ENCODE data around the gene TTC7B.

The TTC7B gene

GRCh38 chr14:90703841-90704737, 112.1 kb downstream of the TTC7B start:
- DNase-seq (ENCODE audit: low spot score): no peak

DNA sequence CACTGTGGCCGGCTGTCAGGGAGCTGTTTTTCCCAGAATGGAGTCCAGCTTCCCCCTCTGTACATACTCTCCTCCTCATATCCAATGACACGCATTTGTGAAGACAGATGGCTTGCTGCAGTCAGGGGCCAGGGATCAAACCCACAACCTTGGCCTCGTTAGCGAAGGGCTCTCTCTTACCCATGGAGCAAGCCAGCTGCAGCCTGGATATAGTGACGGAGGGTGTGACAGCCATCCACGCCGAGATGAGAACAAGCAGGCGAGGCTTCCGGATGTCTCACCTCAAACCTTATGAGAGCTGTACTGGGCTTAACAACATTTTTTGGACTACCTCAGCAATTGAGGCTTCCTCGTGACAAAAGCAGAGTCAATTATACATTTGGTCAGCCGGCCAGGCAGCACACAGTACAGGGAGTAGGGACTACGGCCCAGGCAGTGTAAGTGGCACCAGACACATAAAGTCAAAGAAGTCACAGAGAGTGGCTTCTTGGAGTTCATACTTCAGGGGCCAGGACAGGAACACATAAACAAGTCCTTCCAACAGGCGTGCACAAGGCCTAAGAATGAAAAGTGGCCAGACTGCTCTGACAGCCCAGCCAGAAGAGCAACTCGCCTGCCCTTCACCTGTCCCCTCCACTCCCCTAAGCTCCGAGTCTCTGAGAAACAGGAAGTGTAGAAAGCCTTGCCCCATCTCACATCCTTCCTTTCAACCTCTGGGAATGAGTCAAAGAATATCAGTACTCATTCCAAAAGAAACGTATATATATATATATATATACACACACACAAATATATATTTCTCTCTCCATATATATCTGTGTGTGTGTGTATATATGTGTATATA, 115.1 kb downstream of the TTC7B start:
- DNase-seq (ENCODE audit: low spot score): no peak

DNA sequence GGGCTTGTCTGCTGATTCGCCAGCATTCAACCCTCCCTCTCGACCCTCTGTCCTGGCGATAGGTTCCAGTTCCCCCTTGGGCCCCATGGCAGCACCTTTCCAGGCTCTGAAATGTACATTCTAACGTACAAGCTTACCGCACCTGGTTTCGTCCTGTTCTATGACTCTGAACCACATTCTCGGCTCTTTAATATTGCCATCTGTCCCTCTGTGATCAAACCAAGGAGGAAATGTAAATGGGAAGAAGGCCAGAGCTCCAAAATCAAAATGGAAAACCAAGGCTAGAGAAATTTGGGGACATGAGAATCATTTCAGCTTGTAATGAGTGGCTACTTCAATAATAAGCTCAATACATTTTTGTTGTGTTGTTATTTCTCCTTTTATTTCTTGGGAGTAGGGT, 117.2 kb downstream of the TTC7B start:
- DNase-seq (ENCODE audit: low spot score): no peak

DNA sequence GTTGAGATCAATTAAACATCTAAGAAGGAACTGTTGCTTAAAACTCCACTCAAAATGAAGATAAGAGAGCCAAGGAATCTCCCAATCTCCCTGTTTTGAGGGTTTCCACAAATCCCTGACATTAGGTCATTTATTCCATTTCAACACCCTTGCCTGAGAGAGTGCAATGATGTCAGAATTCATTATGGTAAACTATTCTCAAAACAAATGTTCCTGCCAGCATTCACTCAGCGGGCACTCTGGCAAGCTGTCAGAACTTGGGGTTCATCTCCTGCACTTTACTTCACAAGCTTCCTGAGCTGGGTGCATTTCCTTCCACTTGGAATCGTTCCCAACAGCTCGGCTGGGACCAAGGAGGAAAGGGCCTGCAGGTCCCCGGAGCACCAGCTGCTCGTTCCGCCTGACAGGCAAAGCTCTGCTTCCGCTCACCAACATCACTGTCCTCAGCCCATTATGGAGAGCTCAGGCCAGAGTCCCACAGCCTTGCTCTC, 117.8 kb downstream of the TTC7B start:
- peak; percentile 33 for DNase-seq (ENCODE audit: low spot score)

DNA sequence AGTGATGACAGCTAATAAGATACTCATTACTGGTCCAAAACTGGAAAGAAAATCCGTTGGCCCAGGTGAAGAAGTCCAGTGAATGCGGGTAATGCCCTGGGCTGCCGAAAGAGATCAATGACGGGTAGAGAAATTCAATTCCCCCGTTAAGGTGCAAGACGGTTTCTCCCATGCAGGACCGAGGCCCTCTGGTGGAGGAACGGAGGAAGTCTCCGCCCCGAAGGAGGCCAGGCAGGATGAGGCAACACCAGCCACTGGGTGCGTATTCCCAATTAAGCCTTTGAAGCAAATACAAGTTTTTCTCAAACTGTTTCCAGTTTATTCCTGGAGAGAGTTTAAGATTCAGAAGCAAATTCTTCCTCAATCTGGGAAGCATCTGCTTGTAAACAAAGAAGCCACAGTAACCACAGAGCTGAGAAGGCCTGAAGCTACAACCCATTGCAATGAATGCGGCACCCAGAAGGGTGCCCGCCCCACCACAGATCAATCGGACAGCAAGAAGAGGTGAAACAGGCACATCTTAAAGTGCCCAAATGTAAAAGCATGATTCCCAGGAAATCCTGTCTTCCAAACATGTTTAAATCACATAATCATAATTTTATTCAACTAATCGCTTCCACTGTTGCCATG, 118.5 kb downstream of the TTC7B start:
- peak; percentile 86 for DNase-seq (ENCODE audit: low spot score)

- DNase-seq (ENCODE audit: low spot score): no peak
Measured at GRCh38 chr14:90697132-90697531, 119.1 kb downstream of the TTC7B start.

DNA sequence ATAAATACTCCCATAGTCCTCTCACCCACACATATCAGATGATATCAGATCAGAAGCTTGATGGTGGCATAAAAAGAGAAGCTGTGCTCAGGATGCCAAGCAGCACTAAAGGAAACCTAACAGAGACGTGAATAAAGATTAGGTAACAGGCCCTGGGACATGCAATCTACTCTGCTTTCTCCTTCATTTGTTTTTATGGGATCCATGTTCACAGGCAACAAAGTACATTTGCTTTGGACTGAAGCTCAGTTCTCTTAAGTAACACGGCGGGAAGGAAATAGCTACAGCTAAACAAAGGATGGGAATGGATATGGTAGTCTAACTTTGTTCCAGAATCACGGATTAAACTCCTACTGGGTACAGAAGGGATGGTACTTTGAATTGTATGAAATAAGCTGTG, 119.5 kb downstream of the TTC7B start:
- DNase-seq (ENCODE audit: low spot score): no peak

DNA sequence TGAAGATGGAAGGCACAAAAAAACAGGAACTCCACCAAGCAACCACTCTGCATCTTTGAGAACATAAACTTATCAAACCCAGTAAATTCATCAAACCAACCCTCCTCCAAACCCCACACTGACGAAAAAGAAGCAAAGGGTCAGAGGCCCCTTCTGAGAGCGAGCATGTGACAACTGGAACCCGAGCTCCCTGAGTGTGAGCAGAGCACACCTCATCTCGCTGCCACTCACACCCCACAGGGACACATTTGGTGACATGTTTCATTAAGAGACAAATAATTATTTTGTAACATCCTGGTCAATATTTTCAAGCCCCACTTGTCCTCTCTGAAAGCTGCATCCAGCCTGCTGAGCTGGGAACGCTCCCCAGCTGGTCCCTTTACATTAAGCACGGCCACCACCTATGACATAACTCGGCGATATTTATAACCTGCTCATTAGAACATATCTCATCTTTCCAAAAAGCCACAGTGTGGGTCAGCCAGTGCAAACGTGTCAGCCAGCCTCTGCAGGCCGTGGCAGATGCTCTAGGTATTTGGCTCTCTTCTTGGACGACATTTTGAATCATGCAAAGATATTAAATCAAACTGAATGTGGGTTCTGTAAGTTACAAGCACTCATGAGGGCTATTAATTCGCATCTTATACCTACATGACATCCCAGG, 120.1 kb downstream of the TTC7B start:
- no peak for DNase-seq (ENCODE audit: low spot score)

- DNase-seq (ENCODE audit: low spot score): no peak
Measured at GRCh38 chr14:90693413-90693812, 122.8 kb downstream of the TTC7B start.

DNA sequence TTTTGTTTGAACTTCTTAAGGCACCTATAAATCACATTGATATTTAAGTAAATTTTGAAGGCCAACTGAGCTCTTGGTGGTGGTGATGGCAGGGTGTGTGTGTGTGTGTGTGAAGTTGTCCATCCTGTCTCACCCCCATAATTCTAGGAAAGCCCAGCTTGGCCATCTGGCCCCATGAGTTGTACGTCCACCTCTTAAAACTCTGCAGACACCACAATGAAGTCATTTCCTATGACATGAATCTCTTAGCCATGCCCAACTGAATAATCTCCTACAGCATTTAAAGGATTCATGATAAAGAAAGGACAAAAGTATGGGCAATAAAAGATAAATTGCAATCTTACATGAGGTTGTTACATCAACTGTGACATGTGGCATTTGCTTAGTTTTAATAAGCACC, 123.4 kb downstream of the TTC7B start:
- DNase-seq (ENCODE audit: low spot score): no peak

GRCh38 chr14:90692061-90692460, 124.2 kb downstream of the TTC7B start:
- no peak for DNase-seq (ENCODE audit: low spot score)

- no peak for DNase-seq (ENCODE audit: low spot score)
Measured at GRCh38 chr14:90691627-90692026, 124.6 kb downstream of the TTC7B start.

GRCh38 chr14:90687680-90688079, 128.6 kb downstream of the TTC7B start:
- DNase-seq (ENCODE audit: low spot score): no peak

- DNase-seq (ENCODE audit: low spot score): no peak
Measured at GRCh38 chr14:90682615-90683014, 133.6 kb downstream of the TTC7B start.

- no peak for DNase-seq (ENCODE audit: low spot score)
Measured at GRCh38 chr14:90681929-90682328, 134.3 kb downstream of the TTC7B start.

DNA sequence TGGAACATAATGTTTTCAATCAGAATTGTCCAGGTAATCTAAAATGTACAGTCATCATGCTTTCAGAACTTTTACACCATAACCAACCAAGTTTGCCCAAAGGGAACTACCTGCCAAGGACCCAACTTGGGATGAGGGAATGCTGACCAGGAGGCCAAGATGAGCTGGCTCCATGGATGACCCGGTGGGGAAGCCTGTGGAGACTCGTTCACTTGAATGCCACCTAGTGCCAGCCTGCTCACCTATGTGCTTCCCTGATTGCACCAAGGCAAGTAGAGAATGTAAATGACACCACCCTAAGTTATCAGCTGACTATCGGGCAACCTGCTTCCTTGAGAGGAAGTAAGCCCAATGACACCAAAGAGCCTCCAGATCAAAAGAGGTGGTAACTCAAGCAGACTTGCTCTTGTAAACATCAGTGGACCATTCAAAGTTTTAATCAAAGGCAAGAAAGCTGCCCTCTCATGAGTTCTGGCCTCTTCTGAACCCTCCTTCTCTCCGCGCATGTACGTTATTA, 137.3 kb downstream of the TTC7B start:
- DNase-seq (ENCODE audit: low spot score): no peak

GRCh38 chr14:90678420-90678819, 137.8 kb downstream of the TTC7B start:
- DNase-seq (ENCODE audit: low spot score): peak; percentile 25

DNA sequence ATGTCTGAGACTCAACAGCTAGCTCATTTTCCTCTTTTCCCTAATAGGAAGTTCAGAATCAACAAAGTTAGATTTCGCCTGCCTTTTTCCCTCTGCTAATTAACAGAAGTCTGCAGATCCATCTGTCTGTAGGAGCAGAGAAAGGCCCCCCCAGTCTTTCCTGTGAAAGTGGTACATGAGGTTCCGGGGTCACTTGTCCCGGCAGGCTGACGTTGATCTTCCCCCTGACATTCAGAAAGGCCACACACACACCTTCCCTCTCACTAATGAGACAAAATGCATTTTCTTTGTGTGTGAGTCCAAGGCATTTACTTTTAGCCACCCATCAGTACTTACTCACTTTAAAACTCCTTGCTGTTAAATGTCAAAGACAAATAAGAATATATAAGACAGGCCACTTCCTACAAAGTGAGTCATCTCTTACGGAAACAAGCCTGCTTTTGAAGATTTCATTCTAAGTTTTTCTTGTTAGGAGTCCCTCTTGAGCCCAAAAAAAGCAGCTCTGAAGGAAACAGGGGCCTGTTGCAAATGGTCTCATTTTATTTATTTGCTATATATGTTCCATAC, 138.7 kb downstream of the TTC7B start:
- DNase-seq (ENCODE audit: low spot score): peak; percentile 38

- DNase-seq (ENCODE audit: low spot score): peak; percentile 24
Measured at GRCh38 chr14:90676912-90677311, 139.3 kb downstream of the TTC7B start.

DNA sequence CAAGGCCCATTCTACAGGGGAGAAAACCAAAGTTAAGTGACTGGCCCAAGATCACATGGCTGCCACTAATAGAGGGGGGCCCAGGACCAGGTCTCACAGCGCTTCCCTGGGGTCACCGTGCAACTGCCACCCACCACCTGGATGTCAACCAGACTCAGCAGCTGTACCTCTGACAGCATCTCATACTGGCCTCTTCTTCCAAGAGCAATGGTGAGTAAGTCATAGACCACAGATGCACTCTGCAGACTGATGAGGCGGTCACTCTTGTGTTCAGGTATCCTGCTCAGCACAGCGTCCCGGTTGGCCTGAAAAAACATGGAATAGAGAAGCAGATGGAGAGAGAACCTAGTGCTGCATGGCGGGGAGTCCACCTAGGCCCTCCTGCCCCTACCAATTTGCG, 139.9 kb downstream of the TTC7B start:
- DNase-seq (ENCODE audit: low spot score): no peak

GRCh38 chr14:90675399-90675798, 140.8 kb downstream of the TTC7B start:
- peak; percentile 73 for DNase-seq (ENCODE audit: low spot score)

Data from GM03348 (cell line).